K562 (cell line): Measurements from ENCODE around the gene SLC25A45. TPM values are rescaled to one million over a fixed set of nuclear protein-coding genes. Genes with fewer than 3 reads are reported as not detected.

Source experiments
- C11orf30 ChIP-seq: fragments of 450-650 bp; IDR thresholded peaks from 2 replicates; pipeline ENCODE4 v1.6.1; 2016; ENCODE audit warnings: low read depth, mild to moderate bottlenecking
- CBFA2T3 ChIP-seq: fragments of 450-650 bp; IDR thresholded peaks from 2 replicates; pipeline ENCODE4 v1.6.1; 2017
- CTBP1 ChIP-seq: fragments of 450-650 bp; IDR thresholded peaks from 2 replicates; pipeline ENCODE4 v1.6.1; 2016; ENCODE audit warnings: borderline replicate concordance
- ELF4 ChIP-seq: fragments of 450-650 bp; formaldehyde crosslinking; IDR thresholded peaks from 2 replicates; pipeline ENCODE4 v1.4.0; 2022; ENCODE audit warnings: missing genetic modification characterization
- EP300 ChIP-seq: IDR thresholded peaks from 2 replicates; pipeline ENCODE4 v1.6.1; 2012; ENCODE audit warnings: low read length, improper control_type of control experiment
- HNRNPH1 ChIP-seq: fragments of 200-400 bp; formaldehyde crosslinking; optimal IDR thresholded peaks from 2 replicates; pipeline ENCODE3; 2017; ENCODE audit warnings: low read depth, mild to moderate bottlenecking, low read length, moderate library complexity
- HNRNPUL1 ChIP-seq: fragments of 200-400 bp; formaldehyde crosslinking; IDR thresholded peaks from 2 replicates; pipeline ENCODE4 v1.6.1; 2017; ENCODE audit warnings: low read length
- LARP7 ChIP-seq: fragments of 450-650 bp; IDR thresholded peaks from 2 replicates; pipeline ENCODE4 v1.6.1; 2016
- MTA1 ChIP-seq: fragments of 450-650 bp; IDR thresholded peaks from 2 replicates; pipeline ENCODE4 v1.6.1; 2017; ENCODE audit warnings: borderline replicate concordance
- NELFE ChIP-seq: IDR thresholded peaks from 2 replicates; pipeline ENCODE4 v1.6.1; 2011; ENCODE audit warnings: mild to moderate bottlenecking; ENCODE audit not compliant: insufficient read depth, insufficient read length
- PHB ChIP-seq: fragments of 250-450 bp; sonication (Bioruptor Pico); IDR thresholded peaks from 2 replicates; pipeline ENCODE4 v1.5.0; 2021
- PHB2 ChIP-seq: fragments of 450-650 bp; IDR thresholded peaks from 2 replicates; pipeline ENCODE4 v1.6.1; 2017; ENCODE audit warnings: low read depth
- SAFB ChIP-seq: fragments of 200-400 bp; formaldehyde crosslinking; IDR thresholded peaks from 2 replicates; pipeline ENCODE4 v1.6.1; 2017; ENCODE audit warnings: low read depth, low read length, borderline replicate concordance
- SRSF1 ChIP-seq: fragments of 200-400 bp; formaldehyde crosslinking; IDR thresholded peaks from 2 replicates; pipeline ENCODE4 v1.6.1; 2017; ENCODE audit warnings: mild to moderate bottlenecking, low read depth, low read length, moderate library complexity
- ZFPM2 ChIP-seq: fragments of 250-450 bp; sonication (Bioruptor Pico); IDR thresholded peaks from 2 replicates; pipeline ENCODE4 v1.5.1; 2022; ENCODE audit warnings: mild to moderate bottlenecking
- ZNF23 ChIP-seq: fragments of 250-450 bp; sonication (Bioruptor Pico); IDR thresholded peaks from 2 replicates; pipeline ENCODE4 v1.4.0; 2020; ENCODE audit warnings: mild to moderate bottlenecking
- ZNF316 ChIP-seq: fragments of 450-650 bp; IDR thresholded peaks from 2 replicates; pipeline ENCODE4 v1.6.1; 2016
- polyA plus RNA-seq, 8 experiments: library from polyadenylated mRNA; depleted of rRNA in 4 of 8; stranded (reverse) in 5 of 8; unstranded in 3 of 8; fragments of >200 nt; fragmentation: Nextera tagmentation in 2 of 8; fragmentation: Illumina TruSeq in 1 of 8; extraction: Ambion mirVana in 2 of 8; extraction: Trizol in 1 of 8; gene quantifications; 2 replicates each; pipeline versions ENCODE4 v1.2.1 to v1.2.3, GENCODE V29; 2011 to 2014; ENCODE audit warnings: inconsistent platforms in 1 of 8, missing spikeins in 1 of 8
- total RNA-seq, 7 experiments: library from RNA; depleted of rRNA in 6 of 7; stranded (reverse); fragments of >200 nt in 6 of 7; fragmentation: Illumina TruSeq in 2 of 7; extraction: Trizol in 2 of 7; gene quantifications; 2 replicates each; pipeline versions ENCODE4 v1.2.1 to v1.2.3, GENCODE V29; 2011 to 2021; ENCODE audit warnings: low replicate concordance in 1 of 7
- TF ChIP-seq, protein P1 (sequence below), 2 experiments: fragments of 450-650 bp in 1 of 2; sonication (generic) in 1 of 2; formaldehyde crosslinking in 1 of 2; IDR thresholded peaks; 2 replicates each; pipeline versions ENCODE4 v1.7.1 to v1.9.0; 2016 to 2022; ENCODE audit warnings: inconsistent platforms in 1 of 2, mild to moderate bottlenecking in 1 of 2, missing genetic modification reagents in 1 of 2
- TF ChIP-seq, protein P2 (sequence below): fragments of 250-450 bp; sonication (Bioruptor Pico); IDR thresholded peaks from 2 replicates; pipeline ENCODE4 v1.8.0; 2022; ENCODE audit warnings: inconsistent platforms, mild to moderate bottlenecking, moderate library complexity, borderline replicate concordance

The SLC25A45 gene
- total and polyA plus RNA-seq, 9 of the 15 experiments (the other 6 are each of a cell fraction or from before 2014, with no cell fraction given) = 0.15 to 2.3 (median 0.68) TPM

DNA sequence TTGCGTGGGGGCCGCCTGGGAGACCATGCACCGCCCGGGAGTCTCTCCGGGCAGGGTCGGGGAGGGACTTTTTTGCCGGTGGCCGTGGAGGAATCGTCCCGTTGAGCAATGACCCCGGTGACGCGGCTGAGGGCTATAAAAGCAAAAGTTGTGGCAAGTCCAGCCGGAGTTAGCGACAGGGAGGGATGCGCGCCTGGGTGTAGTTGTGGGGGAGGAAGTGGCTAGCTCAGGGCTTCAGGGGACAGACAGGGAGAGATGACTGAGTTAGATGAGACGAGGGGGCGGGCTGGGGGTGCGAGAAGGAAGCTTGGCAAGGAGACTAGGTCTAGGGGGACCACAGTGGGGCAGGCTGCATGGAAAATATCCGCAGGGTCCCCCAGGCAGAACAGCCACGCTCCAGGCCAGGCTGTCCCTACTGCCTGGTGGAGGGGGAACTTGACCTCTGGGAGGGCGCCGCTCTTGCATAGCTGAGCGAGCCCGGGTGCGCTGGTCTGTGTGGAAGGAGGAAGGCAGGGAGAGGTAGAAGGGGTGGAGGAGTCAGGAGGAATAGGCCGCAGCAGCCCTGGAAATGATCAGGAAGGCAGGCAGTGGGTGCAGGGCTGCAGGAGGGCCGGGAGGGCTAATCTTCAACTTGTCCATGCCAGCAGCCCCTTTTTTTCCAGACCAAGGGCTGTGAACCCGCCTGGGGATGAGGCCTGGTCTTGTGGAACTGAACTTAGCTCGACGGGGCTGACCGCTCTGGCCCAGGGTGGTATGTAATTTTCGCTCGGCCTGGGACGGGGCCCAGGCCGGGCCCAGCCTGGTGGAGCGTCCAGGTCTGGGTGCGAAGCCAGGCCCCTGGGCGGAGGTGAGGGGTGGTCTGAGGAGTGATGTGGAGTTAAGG, 40.4 kb upstream of the SLC25A45 start, which contains the start of gene NEAT1 (continued):
- TF ChIP-seq, protein P1, sequence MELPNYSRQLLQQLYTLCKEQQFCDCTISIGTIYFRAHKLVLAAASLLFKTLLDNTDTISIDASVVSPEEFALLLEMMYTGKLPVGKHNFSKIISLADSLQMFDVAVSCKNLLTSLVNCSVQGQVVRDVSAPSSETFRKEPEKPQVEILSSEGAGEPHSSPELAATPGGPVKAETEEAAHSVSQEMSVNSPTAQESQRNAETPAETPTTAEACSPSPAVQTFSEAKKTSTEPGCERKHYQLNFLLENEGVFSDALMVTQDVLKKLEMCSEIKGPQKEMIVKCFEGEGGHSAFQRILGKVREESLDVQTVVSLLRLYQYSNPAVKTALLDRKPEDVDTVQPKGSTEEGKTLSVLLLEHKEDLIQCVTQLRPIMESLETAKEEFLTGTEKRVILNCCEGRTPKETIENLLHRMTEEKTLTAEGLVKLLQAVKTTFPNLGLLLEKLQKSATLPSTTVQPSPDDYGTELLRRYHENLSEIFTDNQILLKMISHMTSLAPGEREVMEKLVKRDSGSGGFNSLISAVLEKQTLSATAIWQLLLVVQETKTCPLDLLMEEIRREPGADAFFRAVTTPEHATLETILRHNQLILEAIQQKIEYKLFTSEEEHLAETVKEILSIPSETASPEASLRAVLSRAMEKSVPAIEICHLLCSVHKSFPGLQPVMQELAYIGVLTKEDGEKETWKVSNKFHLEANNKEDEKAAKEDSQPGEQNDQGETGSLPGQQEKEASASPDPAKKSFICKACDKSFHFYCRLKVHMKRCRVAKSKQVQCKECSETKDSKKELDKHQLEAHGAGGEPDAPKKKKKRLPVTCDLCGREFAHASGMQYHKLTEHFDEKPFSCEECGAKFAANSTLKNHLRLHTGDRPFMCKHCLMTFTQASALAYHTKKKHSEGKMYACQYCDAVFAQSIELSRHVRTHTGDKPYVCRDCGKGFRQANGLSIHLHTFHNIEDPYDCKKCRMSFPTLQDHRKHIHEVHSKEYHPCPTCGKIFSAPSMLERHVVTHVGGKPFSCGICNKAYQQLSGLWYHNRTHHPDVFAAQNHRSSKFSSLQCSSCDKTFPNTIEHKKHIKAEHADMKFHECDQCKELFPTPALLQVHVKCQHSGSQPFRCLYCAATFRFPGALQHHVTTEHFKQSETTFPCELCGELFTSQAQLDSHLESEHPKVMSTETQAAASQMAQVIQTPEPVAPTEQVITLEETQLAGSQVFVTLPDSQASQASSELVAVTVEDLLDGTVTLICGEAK (IDR thresholded peaks at IDR 0.05) = peak; percentile 42; the same call in 1 of the 2 replicates
- TF ChIP-seq, protein P1 (CRISPR knock-in tag; IDR thresholded peaks at IDR 0.05) = peak; percentile 62; the same call in 1 of the 2 replicates
- TF ChIP-seq CTBP1 (peak; percentile 31), PHB (peak; percentile 100), NELFE (peak; percentile 81), ZFPM2 (peak; percentile 100), HNRNPH1 (peak; percentile 93), SRSF1 (peak; percentile 53; the same call in 1 of the 2 replicates), MTA1 (peak; percentile 24), ELF4 (peak; percentile 100), SAFB (no peak), C11orf30 (no peak), EP300 (peak; percentile 70), CBFA2T3 (peak; percentile 41), PHB2 (0 out of 2 replicates have a peak, but pooled peaks have one; percentile 67), HNRNPUL1 (peak; percentile 93), LARP7 (peak; percentile 99), ZNF23 (peak; percentile 99), ZNF316 (peak; percentile 42; the same call in 1 of the 2 replicates)
- TF ChIP-seq, protein P2, sequence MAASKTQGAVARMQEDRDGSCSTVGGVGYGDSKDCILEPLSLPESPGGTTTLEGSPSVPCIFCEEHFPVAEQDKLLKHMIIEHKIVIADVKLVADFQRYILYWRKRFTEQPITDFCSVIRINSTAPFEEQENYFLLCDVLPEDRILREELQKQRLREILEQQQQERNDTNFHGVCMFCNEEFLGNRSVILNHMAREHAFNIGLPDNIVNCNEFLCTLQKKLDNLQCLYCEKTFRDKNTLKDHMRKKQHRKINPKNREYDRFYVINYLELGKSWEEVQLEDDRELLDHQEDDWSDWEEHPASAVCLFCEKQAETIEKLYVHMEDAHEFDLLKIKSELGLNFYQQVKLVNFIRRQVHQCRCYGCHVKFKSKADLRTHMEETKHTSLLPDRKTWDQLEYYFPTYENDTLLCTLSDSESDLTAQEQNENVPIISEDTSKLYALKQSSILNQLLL = no peak
